HUDEP-2 (cell line): ENCODE measurements around the gene OTOF.
A peak's percentile ranks its signal among the peaks of the same experiment; 100 is the strongest.
"Not testable (repeated sequence)": the region's sequence is repeated elsewhere in the genome, so short reads cannot be mapped to it uniquely, and the experiment has no call there.

Experiments
- DNase-seq, 76 experiments: peaks; one replicate each; lab custom pipeline; 2025; ENCODE audit not compliant: unreplicated experiment in 76 of 76; lab: John Stamatoyannopoulos, UW

The OTOF gene

DNA sequence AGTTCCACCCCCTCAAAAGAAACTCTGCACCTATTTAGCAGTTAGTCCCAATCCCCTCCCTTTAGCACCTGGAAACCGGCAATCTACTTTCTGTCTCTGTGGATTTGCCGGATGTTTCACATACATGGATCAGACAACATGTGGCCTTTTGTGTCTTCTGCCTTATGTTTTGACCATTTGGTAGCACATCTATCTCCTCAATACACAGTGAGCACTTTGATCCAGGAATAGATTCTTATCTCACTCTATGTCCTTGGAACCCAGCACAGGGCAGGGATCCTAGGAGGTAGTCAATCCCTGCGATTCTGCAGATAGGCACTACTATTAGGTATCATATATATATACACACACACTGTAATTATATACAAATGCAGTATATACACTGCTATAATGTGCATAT, 3.8 kb upstream of the OTOF start:
- DNase-seq: no peak

DNA sequence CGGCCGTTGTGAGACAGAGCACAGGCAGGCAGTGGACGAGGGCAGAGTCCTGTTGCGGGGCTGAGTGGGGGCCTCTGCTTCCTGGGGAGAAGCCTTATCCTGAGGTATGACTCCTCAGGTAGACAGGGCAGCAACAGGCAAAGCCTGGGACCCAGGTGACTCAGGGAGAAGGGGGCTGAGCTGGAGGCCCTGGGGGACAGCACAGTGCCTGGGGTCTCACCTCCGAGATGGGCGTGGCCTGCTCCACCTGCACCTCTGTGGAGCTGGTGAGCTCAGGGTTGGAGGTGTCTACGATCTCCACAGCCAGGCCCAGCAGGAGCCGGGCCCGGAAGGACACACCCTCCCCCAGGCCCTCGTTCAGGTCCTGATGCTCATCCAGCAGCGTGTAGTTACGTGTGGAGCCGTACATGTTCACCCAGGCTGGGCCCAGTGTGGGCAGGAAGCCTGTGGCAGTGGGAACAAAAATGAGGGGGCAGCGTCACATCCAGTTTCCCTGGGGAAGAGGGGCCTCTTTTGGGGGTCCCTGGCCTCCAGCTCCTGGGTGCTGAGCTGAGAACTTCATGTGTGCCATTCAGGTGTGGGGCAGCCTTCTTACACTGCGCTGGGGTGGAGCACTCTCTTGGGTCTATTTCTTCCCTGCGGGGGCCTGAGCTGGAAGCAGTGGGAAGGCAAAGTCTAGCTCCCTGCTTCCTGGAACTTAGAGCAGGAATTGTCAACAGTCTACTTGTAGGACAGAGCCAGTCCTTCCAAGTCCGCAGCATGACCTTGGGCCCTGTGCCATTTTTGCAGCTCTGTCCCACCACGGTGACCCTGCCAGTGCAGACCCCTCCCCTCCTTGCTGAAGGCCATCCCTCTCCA, 2.9 kb upstream of the OTOF start:
- DNase-seq: no peak

DNA sequence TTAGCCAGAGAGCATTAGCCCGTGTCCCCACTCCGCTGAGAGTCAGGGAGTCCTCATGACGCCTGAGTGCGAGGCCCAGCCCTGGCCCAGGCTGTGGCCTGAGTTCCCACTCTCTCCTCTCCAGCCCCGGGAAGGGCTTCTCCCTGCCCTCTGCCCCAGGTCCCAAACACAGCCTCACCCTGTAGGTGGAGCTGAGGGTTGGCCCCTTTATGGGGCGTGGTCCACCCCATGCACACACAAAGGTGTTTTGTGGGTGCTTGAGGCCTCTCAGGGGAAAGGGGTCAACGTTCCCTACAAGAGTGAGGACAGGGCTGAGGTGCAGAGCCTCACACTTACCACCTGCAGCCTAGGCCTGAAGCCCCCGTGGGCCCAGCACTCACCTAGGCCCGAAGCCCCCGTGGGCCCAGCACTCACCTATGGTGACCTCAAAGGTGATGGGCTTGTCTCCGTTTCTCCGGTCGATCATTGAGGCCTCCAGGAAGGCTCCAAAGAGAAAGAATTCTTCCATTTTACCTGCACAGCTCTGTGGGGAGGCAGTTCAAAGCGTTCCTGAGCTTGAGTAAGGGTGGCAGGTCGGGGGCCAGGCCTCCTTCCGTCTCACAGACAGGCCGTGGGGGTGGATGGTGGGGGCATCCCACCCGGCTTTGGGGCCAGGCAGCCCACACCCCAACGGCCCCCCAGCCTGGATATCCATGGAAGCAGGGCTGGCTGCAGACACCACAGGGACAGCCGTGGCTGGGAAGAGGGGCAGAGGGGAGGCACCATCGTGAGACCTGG, 2.1 kb upstream of the OTOF start:
- no peak for DNase-seq

DNA sequence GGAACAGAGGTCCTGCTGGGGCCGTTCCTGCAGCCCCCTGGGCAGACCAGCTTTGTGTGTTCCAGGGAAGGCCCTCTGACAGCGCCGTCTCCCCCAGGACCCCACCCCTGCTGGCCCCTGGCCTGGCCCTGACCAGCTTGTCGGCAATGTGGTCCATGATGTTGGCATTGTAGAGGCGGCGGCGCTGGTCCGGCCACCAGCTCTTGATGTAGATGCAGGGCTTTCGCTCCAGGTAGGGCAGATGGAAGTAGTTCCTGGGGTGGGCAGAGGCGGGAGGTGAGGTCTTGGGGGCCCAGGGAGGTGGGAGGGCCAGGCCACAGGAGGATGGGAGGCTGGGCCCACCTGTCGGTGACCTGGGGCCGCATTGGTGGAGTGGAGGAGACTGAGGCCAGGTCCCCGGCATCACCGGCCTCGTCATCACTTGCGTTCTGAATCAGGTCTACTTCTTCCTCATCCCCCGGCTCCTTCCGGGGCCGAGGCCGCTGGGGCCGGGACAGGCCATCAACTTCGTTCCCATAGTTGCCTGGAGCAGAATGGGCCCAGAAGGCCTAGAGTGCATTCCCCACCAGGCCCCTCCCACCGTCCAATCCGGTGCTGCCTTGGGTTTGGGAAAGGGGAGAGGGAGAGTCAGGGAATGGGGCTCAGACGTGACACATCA, 1.3 kb upstream of the OTOF start:
- DNase-seq: no peak

GRCh38 chr2:26478366-26478765, 442 bp upstream of the OTOF start:
- DNase-seq: no peak

GRCh38 chr2:26477126-26477910, 606 bp downstream of the OTOF start:
- no peak for DNase-seq

- no peak for DNase-seq
Measured at GRCh38 chr2:26475832-26476501, 2.0 kb downstream of the OTOF start.

DNA sequence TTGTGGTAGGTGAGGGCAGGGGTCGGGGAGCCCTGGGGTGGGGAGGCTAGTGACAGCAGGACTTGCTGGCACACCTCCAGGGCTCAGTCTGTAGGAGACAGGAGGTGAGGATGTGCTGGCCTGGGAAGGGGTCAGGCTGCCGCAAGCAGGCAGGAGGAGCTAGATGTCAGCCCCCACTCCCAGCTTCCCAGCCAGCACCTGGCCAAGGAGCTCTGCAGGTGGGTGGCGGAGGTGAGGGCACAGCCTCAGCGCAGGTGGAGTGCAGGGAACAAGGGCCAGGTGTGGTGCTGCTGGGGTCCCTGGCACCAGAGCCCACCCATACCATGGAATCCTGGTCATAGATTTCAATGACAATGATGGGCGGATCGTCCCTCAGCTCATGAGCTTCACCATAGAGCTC, 2.9 kb downstream of the OTOF start:
- no peak for DNase-seq

GRCh38 chr2:26474261-26474785, 3.6 kb downstream of the OTOF start:
- DNase-seq: no peak

DNA sequence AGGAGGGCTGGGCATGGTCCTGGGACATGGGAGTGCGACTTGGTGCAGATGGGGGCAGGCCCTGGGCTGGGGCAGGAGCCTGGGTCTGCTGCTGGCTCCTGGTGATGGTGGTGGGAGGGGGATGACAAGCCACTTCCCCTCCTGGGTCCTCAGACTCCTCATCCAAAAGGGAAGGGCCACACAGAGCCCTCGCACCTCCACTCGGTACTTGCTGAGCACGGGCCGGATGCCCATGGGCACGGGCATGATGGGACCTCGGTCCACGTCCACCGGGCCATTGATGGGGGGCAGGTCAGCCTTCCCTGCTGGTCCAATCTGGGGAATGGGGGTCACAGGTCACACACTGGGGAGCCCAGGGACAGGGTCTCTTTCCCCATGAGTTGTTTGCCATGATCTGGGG, 4.1 kb downstream of the OTOF start:
- no peak for DNase-seq

GRCh38 chr2:26472821-26473655, 4.9 kb downstream of the OTOF start:
- no peak for DNase-seq

DNA sequence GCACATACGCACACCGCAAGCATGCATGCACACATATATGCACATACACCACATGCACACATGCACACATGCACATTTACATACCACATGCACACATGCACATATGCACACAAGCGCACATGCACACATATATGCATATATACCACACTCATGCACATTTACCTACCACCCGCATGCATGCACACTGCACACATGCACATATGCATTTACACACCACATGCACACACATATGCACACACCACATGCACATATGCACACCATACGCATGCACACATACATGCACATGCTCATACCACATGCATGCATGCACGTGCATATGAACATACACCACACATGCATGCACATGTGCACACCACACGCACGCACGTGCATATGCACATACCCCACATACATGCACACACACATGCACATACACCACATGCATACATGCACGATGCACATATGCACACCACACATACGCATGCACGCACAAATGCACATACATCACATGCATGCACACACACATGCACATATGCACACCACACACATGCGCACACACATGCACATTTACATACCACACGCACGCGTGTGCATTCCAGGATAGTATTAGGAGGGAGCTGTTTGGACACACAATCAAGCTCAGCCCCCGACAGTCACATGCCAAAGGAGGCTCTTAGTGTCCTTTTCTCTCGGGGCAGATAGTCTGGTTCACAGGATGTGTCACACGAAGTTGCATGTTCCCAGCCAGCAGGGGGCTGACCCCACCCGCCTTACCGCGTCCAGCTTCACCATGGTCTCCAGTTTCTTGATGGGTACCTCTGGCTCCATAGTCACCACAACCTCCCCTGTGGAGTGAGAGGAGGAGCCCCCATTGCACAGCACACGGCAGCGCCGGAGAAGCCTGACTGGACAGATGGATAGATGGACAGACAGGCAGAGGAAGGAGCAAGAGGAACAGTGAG, 5.9 kb downstream of the OTOF start:
- no peak for DNase-seq

DNA sequence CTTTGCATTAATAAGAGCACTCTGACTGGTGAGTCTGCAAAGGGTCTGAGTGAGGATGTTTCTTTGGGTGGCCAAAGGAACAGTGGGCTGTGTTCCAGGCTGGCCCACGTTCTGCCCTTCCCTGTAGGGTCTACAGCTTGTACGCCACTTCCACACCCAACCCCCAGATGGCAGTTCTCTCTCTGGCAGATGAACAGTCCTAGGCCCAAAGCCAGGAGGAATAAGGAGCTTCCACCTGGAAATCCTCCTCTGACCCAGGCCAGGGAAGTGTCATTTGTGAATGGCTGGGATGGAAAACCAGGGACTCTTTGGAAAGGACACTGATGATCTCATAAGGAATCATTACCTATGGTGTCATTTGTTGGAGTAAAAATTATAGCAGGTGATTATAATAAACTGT, 6.6 kb downstream of the OTOF start:
- DNase-seq: no peak

GRCh38 chr2:26470601-26471260, 7.2 kb downstream of the OTOF start:
- DNase-seq: no peak

DNA sequence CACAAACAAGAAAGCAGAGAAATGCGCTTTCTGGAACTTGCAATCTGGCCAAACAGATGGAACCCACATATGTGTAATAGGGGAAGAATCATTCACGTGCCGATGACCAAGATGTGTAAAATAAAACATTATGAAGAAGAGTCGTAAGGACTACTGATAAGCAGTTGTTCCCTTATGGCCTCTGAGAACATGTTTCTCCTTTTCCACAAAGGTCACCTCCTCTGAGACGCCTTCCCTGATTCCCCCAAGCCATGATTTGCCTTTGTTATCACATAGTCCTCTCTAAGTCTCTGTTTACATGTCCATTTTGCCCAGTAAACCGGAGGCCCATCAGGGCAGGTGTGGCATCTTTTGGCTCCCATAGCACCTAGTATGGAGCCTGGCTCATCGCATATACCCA, 8.0 kb downstream of the OTOF start:
- no peak for DNase-seq

DNA sequence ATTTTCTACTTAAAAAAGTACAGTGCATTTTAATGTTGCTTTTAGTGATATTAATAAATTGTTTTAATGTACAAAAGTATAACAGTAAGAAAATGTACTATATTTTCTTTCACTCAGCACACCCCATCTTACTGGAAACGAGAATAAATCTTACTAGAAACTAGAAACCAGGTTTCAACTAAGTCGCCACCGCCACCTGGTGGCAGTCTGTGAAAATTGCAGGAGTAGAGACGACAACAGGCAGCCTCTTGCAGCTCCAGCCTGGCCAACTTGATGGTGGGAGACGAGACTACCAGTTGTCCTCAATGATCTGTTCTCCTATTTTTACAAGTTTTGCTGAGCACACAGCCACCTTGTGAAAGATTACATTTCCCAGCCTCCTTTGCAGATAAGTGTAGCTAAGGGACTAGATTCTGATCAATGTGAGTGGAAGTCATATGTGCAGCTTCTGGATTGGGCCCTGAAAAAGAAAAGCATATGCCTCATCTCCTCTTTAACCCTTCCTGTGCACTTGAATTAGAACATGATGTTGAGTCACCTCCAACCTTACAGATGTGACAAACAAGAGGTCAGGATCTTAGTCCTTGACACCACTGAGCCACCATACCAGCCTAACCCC, 8.7 kb downstream of the OTOF start:
- peak in 62 of 76 experiments; percentile 3 to 71 (median 42) for DNase-seq

- not testable (repeated sequence) for DNase-seq
Measured at GRCh38 chr2:26468544-26468943, 9.4 kb downstream of the OTOF start.
